H7 (cell line): ENCODE results near the gene FCER1G. TPM values are rescaled to one million over a fixed set of nuclear protein-coding genes. Genes with fewer than 3 reads are reported as not detected.
A peak's percentile ranks its signal among the peaks of the same experiment; 100 is the strongest.
"Not testable (repeated sequence)": the region's sequence is repeated elsewhere in the genome, so short reads cannot be mapped to it uniquely, and the experiment has no call there.

Source experiments
- DNase-seq: peaks from one replicate; pipeline ENCODE4 v3.0.0; 2012
- H3K27me3 ChIP-seq: 2 replicates; pipeline ENCODE4 v1.6.0; 2011; ENCODE audit warnings: mild to moderate bottlenecking, low read length; ENCODE audit not compliant: control insufficient read depth, insufficient read depth
- H3K36me3 ChIP-seq: replicated peaks from 2 replicates; pipeline ENCODE4 v1.5.1; 2011; ENCODE audit warnings: low read length; ENCODE audit not compliant: control insufficient read depth, insufficient read depth
- H3K4me3 ChIP-seq: 2 replicates; pipeline ENCODE4 v1.5.1; 2011; ENCODE audit warnings: low read depth, mild to moderate bottlenecking, control low read depth, low read length, moderate library complexity; ENCODE audit not compliant: insufficient read depth
- total RNA-seq: library from RNA; depleted of rRNA; stranded (reverse); fragments of >200 nt; shearing (Covaris generic); gene quantifications from 2 replicates; pipeline ENCODE4 v1.2.3, GENCODE V29; 2014

FCER1G gene
- total RNA-seq, 1 experiment from 2014 or later, result 0.35 TPM

- H3K36me3 ChIP-seq, result peaks cover 41% of the 10 kb centered on the region
- no peaks in the 10 kb centered on the region for H3K27me3 ChIP-seq
- DNase-seq, result peak; percentile 91
Observed at GRCh38 chr1:161209790-161210409, 5.2 kb upstream of the FCER1G start.

GRCh38 chr1:161214369-161214768, 726 bp upstream of the FCER1G start:
- H3K4me3 ChIP-seq, result no peak overlapping the region
- no peaks in the 10 kb centered on the region for H3K27me3 ChIP-seq
- H3K36me3 ChIP-seq, result peaks cover 32% of the 10 kb centered on the region
- DNase-seq, result no peak

More at GRCh38 chr1:161209790-161210409, 5.2 kb upstream of the FCER1G start:
- H3K4me3 ChIP-seq, result no peak overlapping the region

- no peak overlapping the region for H3K4me3 ChIP-seq
- H3K36me3 ChIP-seq, result peaks cover 18% of the 10 kb centered on the region
- no peak for DNase-seq
- no peaks in the 10 kb centered on the region for H3K27me3 ChIP-seq
Observed at GRCh38 chr1:161216945-161217712, 2.0 kb downstream of the FCER1G start.

GRCh38 chr1:161217831-161218230, 2.7 kb downstream of the FCER1G start:
- Histone ChIP-seq H3K36me3 (peaks cover 15% of the 10 kb centered on the region), H3K4me3 (no peak overlapping the region), H3K27me3 (no peaks in the 10 kb centered on the region)
- no peak for DNase-seq

GRCh38 chr1:161218301-161219077, 3.4 kb downstream of the FCER1G start:
- Histone ChIP-seq H3K36me3 (peaks cover 10% of the 10 kb centered on the region), H3K4me3 (no peak overlapping the region), H3K27me3 (no peaks in the 10 kb centered on the region)
- DNase-seq, result no peak

GRCh38 chr1:161219078-161219892, 4.2 kb downstream of the FCER1G start:
- no peaks in the 10 kb centered on the region for H3K27me3 ChIP-seq
- H3K4me3 ChIP-seq, result no peak overlapping the region
- no peak for DNase-seq
- peaks cover 4% of the 10 kb centered on the region; the same call in 1 of the 2 replicates for H3K36me3 ChIP-seq

- Histone ChIP-seq H3K27me3 (no peaks in the 10 kb centered on the region), H3K36me3 (peaks cover 2% of the 10 kb centered on the region; the same call in 1 of the 2 replicates), H3K4me3 (no peak overlapping the region)
- DNase-seq, result no peak
Observed at GRCh38 chr1:161220002-161220401, 4.9 kb downstream of the FCER1G start.

- DNase-seq, result no peak
- Histone ChIP-seq H3K36me3 (no peaks in the 10 kb centered on the region), H3K27me3 (no peaks in the 10 kb centered on the region), H3K4me3 (no peak overlapping the region)
Observed at GRCh38 chr1:161222175-161223019, 7.3 kb downstream of the FCER1G start.

- no peaks in the 10 kb centered on the region for H3K27me3 ChIP-seq
- no peak for DNase-seq
- peaks cover 9% of the 10 kb centered on the region for H3K36me3 ChIP-seq
- H3K4me3 ChIP-seq, result no peak overlapping the region
Observed at GRCh38 chr1:161223805-161224694, 9.0 kb downstream of the FCER1G start.

GRCh38 chr1:161224695-161225087, 9.6 kb downstream of the FCER1G start:
- H3K27me3 ChIP-seq, H3K36me3 ChIP-seq, DNase-seq, H3K4me3 ChIP-seq: not testable (repeated sequence)

- Histone ChIP-seq H3K4me3 (no peak overlapping the region), H3K27me3 (no peaks in the 10 kb centered on the region), H3K36me3 (peaks cover 9% of the 10 kb centered on the region)
- DNase-seq, result no peak
Observed at GRCh38 chr1:161225178-161225533, 10.1 kb downstream of the FCER1G start.

GRCh38 chr1:161225534-161226319, 10.6 kb downstream of the FCER1G start, which contains the start of gene TOMM40L:
TOMM40L (plus strand) TSS chr1:161226060; CDS start chr1:161226490, 430 bp downstream.
- Histone ChIP-seq H3K36me3 (peaks cover 9% of the 10 kb centered on the region), H3K4me3 (peak within 1 kb of the TSS; percentile 57), H3K27me3 (no peaks in the 10 kb centered on the region)
- DNase-seq, result peak; percentile 92
